Measurements from ENCODE around the gene DCC.

The DCC gene

GRCh38 chr18:52723550-52723970 lies 383.6 kb downstream of the DCC start:
- DNase-seq (ENCODE audit: low read depth, low spot score), result peak; percentile 69
- no peak for TF ChIP-seq CTCF (IDR thresholded peaks at IDR 0.05; ENCODE audit: low read depth, low read length)
- in situ Hi-C loops (cut with HindIII; ENCODE audit: low sequenced_read_pairs), result no loop called here
- H3K4me3 ChIP-seq (ENCODE audit: low read depth, low read length), result no peak overlapping the region

GRCh38 chr18:52730972-52731619 lies 391.1 kb downstream of the DCC start:
- TF ChIP-seq CTCF (IDR thresholded peaks at IDR 0.05; ENCODE audit: low read depth, low read length), result no peak
- in situ Hi-C loops (cut with HindIII; ENCODE audit: low sequenced_read_pairs), result no loop called here
- DNase-seq (ENCODE audit: low read depth, low spot score), result no peak
- no peak overlapping the region for H3K4me3 ChIP-seq (ENCODE audit: low read depth, low read length)

- in situ Hi-C loops (cut with HindIII; ENCODE audit: low sequenced_read_pairs), result no loop called here
Observed at GRCh38 chr18:52738946-52739345, 398.9 kb downstream of the DCC start.

GRCh38 chr18:52746986-52747385 lies 407.0 kb downstream of the DCC start:
- no peak overlapping the region for H3K4me3 ChIP-seq (ENCODE audit: low read depth, low read length)
- no peak for DNase-seq (ENCODE audit: low read depth, low spot score)
- no peak for TF ChIP-seq CTCF (IDR thresholded peaks at IDR 0.05; ENCODE audit: low read depth, low read length)
- in situ Hi-C loops (cut with HindIII; ENCODE audit: low sequenced_read_pairs), result no loop called here

More at GRCh38 chr18:52738946-52739345, 398.9 kb downstream of the DCC start:
- H3K4me3 ChIP-seq (ENCODE audit: low read depth, low read length), result no peak overlapping the region
- TF ChIP-seq CTCF (IDR thresholded peaks at IDR 0.05; ENCODE audit: low read depth, low read length), result no peak
- DNase-seq (ENCODE audit: low read depth, low spot score), result no peak

- in situ Hi-C loops (cut with HindIII; ENCODE audit: low sequenced_read_pairs), result no loop called here
- DNase-seq (ENCODE audit: low read depth, low spot score), result no peak
- no peak for TF ChIP-seq CTCF (IDR thresholded peaks at IDR 0.05; ENCODE audit: low read depth, low read length)
- no peak overlapping the region for H3K4me3 ChIP-seq (ENCODE audit: low read depth, low read length)
Observed at GRCh38 chr18:52747869-52748268, 407.9 kb downstream of the DCC start.

- TF ChIP-seq CTCF (IDR thresholded peaks at IDR 0.05; ENCODE audit: low read depth, low read length), result no peak
- in situ Hi-C loops (cut with HindIII; ENCODE audit: low sequenced_read_pairs), result no loop called here
- DNase-seq (ENCODE audit: low read depth, low spot score), result no peak
- no peak overlapping the region for H3K4me3 ChIP-seq (ENCODE audit: low read depth, low read length)
Observed at GRCh38 chr18:52748343-52748742, 408.3 kb downstream of the DCC start.
